ENCODE data around the gene OPTN.

DNA sequence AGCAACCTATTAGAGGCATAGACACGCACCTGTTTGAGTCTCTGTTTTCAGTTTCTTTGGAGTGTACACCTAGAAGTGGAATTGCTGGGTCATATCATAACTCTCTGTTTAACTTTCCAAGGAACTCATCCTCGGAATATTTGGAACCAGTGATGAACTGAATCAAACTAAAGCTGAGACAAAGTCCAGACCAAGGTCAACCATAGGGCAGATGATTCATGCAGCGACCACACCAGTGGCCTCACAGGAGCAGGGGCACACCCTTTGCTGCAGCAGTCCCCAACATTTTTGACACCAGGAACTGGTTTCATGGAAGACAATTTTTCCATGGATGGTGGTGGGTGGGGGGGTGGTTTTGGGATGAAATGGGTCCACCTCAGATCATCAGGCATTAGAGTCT lies 4.9 kb upstream of the OPTN start:
- no peak for TF ChIP-seq CTCF (IDR thresholded peaks at IDR 0.05)
- TF ChIP-seq POLR2A (IDR thresholded peaks at IDR 0.05) = no peak
- no peak for TF ChIP-seq EP300 (IDR thresholded peaks at IDR 0.05)
